Measurements from ENCODE around the gene BUB1B.

The BUB1B gene

DNA sequence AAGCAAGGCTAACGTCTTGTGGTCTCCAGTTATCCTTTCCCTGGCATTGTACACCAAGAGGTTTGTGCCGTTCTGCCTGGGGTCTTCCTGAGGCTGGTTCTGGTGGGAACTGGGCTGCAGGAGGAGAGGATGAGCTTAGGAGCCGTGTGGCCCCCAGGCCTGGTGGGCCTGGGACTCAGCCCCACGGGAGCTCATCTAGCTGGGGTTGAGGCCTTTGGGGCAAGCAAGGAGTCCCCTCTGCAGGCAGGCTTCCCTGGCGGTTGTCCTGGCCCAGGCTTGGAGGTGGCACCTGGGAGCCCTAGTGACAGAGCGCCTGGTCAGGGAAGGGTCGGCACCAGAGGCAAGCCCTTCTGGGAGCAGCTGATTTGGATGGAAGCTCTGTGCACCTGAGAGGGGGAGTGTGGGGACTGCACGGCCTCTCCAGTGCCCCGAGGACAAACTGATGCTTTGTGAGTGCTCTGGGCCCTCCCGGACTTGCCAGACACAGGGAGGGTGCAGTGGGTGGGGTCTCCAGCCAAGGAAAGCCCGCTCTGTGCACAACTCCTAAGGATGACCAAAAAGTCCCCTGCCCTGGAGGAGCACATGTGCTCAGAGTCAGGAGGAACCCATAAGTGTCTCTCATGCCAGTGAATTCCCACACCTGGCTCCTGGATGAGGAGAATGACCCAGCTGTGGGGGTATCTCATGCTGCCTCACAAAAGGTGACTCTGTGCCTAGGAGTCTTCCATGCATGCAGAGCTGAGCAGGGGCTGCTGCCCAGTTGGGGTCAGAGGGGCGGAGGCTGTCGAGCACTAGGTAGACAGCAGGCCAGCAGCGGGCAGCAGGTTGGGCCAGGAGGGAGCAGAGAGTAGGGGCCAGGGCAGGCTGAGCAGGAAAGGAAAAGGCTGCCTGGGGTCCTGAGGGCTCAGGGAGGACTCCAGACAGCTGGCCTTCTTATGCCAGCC lies 80.7 kb downstream of the BUB1B start:
- TF ChIP-seq, protein P1, sequence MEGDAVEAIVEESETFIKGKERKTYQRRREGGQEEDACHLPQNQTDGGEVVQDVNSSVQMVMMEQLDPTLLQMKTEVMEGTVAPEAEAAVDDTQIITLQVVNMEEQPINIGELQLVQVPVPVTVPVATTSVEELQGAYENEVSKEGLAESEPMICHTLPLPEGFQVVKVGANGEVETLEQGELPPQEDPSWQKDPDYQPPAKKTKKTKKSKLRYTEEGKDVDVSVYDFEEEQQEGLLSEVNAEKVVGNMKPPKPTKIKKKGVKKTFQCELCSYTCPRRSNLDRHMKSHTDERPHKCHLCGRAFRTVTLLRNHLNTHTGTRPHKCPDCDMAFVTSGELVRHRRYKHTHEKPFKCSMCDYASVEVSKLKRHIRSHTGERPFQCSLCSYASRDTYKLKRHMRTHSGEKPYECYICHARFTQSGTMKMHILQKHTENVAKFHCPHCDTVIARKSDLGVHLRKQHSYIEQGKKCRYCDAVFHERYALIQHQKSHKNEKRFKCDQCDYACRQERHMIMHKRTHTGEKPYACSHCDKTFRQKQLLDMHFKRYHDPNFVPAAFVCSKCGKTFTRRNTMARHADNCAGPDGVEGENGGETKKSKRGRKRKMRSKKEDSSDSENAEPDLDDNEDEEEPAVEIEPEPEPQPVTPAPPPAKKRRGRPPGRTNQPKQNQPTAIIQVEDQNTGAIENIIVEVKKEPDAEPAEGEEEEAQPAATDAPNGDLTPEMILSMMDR (conservative IDR thresholded peaks at IDR 0.05; ENCODE audit: control insufficient read depth, insufficient read depth, low read depth, low read length) = no peak
- H3K4me3 ChIP-seq (ENCODE audit: control insufficient read depth, low read depth, low read length) = no peak overlapping the region
- DNase-seq (ENCODE audit: low read depth) = no peak

DNA sequence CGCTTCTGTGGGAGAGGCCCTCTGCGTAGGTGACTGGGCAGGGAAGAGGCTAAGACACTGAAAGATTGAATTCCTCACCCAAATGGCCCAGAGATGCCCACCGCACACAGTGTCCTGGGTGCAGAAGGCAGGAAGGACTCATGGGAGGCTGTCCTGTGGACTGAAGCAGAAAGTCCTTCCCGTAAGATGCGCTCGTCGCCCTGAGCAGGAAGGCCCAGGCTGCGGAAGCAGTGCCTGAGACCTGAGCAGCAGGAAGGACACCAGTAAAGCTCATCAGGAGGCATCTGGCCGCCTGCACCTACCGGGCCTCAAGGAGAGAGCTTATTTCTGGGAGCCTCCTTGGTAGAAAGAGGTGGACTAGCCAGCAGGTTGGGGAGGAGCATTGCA lies 81.3 kb downstream of the BUB1B start:
- no peak overlapping the region for H3K4me3 ChIP-seq (ENCODE audit: control insufficient read depth, low read depth, low read length)
- TF ChIP-seq, protein P1 (conservative IDR thresholded peaks at IDR 0.05; ENCODE audit: control insufficient read depth, insufficient read depth, low read depth, low read length) = no peak
- DNase-seq (ENCODE audit: low read depth) = no peak

DNA sequence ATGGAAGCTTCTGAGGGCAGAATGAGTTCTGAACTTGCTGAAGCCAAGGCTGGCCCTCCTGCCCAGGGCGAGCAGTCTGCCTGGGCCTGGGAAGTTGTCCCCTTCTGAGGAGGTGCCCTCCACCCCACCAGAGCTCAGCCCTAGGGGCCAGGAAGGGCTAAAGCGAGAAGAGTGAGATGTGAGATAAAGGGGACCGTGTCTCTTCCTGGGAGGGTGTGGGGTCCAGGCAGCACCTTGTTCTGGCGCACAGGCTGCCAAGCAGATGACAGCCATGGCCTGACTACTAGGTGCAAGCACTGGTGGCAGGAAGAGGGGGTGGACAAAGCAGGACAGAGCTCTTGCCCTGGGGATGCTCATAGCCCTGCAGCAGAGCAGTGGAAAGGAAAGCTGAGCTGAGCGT lies 81.7 kb downstream of the BUB1B start:
- DNase-seq (ENCODE audit: low read depth) = no peak

DNA sequence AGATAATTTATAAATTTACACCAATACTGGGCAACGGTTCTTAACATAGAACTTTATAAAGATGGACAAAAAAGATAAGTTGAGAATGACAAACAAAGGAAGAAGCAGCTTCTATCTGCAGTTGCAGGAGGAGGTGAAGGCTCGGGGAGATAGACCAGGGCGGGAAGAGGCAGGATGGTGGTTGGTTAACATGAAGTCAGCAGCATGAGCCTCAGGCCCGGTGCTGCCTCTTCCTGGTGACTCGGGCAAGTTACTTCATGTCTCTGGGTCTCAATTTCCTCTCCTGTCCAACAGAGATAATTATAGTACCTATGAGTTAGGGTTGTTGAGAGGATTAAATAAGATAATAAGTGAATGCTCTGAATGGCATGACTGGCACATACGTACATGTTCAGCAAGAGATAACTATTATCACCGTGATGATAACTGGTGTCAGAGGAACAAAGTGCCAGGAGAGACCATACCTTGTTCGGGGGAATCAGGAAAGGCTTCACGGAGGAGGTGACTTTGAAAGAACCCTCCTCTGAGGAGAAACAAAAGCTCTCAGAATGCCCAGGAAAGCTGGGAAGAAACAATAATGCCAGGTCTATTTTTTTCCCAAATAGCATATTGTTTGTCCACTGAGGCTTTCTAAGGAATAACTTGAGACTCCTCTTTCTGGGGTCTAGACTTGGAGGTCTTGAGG lies 82.4 kb downstream of the BUB1B start:
- no peak overlapping the region for H3K4me3 ChIP-seq (ENCODE audit: control insufficient read depth, low read depth, low read length)
- TF ChIP-seq, protein P1 (conservative IDR thresholded peaks at IDR 0.05; ENCODE audit: control insufficient read depth, insufficient read depth, low read depth, low read length) = no peak
- DNase-seq (ENCODE audit: low read depth) = no peak

More for the DNA sequence above, 81.7 kb downstream of the BUB1B start:
- TF ChIP-seq, protein P1 (conservative IDR thresholded peaks at IDR 0.05; ENCODE audit: control insufficient read depth, insufficient read depth, low read depth, low read length) = no peak
- no peak overlapping the region for H3K4me3 ChIP-seq (ENCODE audit: control insufficient read depth, low read depth, low read length)

DNA sequence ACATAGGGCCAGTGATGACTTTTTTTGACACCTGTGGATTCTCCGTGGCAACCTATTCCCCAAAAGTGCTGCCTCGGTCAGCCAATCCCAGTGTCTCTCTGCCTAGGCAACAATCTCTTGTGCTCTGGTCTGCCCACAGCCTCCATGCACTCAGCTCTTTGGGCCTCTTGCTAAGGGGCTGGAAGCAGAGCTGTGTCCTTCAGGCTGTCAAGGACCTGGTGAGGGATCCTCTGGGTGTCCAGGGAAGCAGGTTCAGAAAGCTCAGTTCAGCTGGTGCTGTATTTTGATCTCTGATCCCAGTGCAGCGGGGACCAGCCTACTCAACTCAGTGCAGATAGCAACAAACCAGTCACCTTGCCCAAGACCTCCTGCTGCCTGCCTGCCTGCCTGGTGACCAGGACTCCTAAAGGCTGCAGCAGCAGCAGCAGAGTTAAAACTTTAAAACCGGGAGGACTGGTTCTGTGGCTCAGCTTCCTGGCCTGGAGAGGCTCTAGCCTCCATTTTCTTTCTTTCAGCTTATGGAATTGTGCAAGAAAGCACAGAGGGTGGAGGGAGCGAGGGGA lies 84.2 kb downstream of the BUB1B start:
- TF ChIP-seq, protein P1 (conservative IDR thresholded peaks at IDR 0.05; ENCODE audit: control insufficient read depth, insufficient read depth, low read depth, low read length) = no peak

DNA sequence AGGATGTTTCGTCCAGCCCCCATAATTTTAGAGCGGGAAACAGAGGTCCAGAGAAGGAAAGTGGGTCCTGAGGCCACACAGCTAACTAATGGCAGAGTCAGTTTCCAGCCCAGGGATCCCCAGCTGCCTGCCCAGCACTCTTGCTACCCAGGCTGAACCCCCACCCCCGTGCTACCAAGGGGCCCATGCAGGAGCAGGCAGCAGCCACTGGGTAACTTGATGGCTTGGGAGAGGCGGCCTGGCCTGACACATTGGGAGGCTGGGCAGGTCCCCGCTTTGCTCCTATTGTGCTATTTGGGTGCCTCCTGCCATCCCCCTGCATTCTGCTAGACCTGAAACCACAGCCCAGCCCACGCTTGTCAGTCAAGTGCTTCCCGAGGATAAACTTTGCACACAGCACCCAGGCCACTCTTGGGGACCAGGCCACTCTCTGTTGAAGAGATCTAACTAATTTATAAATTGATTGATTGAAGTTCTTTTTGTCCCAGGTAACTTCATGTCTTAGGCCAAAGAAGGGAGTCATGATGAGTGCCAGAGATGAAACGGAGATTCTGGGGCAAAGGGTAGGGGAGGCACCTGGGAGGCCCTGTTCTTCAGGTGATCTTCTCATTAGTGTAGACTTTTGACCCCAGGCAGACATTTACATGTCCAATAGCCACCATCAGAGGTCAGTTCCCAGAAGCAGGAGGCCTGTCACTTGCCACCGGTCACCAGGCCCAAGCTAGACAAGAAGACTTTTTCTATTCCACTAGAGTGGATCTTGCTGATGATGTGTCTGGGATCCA lies 85.0 kb downstream of the BUB1B start:
- TF ChIP-seq, protein P1 (conservative IDR thresholded peaks at IDR 0.05; ENCODE audit: control insufficient read depth, insufficient read depth, low read depth, low read length) = no peak
- no peak overlapping the region for H3K4me3 ChIP-seq (ENCODE audit: control insufficient read depth, low read depth, low read length)
- no peak for DNase-seq (ENCODE audit: low read depth)

More for the DNA sequence above, 84.2 kb downstream of the BUB1B start:
- no peak for DNase-seq (ENCODE audit: low read depth)
- H3K4me3 ChIP-seq (ENCODE audit: control insufficient read depth, low read depth, low read length) = no peak overlapping the region
